Prostate gland (tissue), 2 donors: Measurements from ENCODE around the gene PSTPIP1.

Experiments
- POLR2AphosphoS5 ChIP-seq: sonication (generic); formaldehyde crosslinking; IDR thresholded peaks from one replicate; pipeline ENCODE4 v1.6.1; 2017; ENCODE audit warnings: antibody characterized with exemption
- TF ChIP-seq, protein P1 (sequence below), 4 experiments: fragments of 200-600 bp in 2 of 4; fragments of 450-650 bp in 2 of 4; sonication (generic) in 2 of 4; IDR thresholded peaks; 1 replicate in 3 of 4; 2 replicates in 1 of 4; pipeline ENCODE4 v1.5.1; 2016 to 2019; ENCODE audit warnings: antibody characterized with exemption in 4 of 4, mild to moderate bottlenecking in 2 of 4, moderate library complexity in 2 of 4

DNA sequence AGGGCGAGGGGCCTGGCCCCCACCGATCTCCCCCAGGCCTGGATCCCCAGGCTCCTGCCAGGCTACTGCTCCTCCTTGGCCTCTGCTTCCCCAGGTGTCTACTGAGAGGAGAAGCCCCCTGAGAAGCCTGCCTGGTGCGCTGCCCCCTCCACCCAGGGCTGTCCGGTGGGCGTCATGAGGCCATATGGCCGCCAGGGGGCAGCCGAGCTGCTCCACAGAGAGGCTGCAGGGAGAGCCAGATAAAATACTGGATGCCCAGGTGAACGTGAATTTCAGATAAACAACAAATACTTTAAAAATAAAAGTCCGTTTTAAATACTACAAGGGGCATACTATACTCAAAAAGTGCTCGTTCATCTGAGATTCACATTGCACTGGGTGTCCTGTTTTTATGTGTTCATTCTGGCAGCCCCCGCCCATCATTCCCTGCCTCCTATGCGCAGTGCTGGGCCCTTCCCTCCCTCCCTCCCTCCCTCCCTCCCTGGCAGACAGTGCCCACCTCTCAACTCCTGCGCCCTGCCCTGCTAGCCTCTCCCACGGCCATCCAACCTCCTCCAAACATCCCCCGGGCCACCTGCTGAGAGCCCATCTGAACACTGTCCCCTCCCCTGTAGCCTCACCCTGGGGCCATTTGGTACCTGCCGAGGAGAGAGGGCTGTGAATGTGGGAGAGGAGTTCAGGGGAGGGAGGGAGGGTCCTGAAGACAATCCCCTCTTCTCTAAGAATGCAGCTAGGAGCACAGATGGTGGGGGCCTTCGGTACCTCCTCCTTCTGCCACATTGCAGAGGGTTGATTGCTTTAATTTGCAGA lies 29.6 kb downstream of the PSTPIP1 start:
- TF ChIP-seq POLR2AphosphoS5, result no peak
- TF ChIP-seq, protein P1, sequence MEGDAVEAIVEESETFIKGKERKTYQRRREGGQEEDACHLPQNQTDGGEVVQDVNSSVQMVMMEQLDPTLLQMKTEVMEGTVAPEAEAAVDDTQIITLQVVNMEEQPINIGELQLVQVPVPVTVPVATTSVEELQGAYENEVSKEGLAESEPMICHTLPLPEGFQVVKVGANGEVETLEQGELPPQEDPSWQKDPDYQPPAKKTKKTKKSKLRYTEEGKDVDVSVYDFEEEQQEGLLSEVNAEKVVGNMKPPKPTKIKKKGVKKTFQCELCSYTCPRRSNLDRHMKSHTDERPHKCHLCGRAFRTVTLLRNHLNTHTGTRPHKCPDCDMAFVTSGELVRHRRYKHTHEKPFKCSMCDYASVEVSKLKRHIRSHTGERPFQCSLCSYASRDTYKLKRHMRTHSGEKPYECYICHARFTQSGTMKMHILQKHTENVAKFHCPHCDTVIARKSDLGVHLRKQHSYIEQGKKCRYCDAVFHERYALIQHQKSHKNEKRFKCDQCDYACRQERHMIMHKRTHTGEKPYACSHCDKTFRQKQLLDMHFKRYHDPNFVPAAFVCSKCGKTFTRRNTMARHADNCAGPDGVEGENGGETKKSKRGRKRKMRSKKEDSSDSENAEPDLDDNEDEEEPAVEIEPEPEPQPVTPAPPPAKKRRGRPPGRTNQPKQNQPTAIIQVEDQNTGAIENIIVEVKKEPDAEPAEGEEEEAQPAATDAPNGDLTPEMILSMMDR (IDR thresholded peaks at IDR 0.05), result peak; percentile 69 to 88 (median 82)
